Small intestine (tissue), 7 donors: ENCODE measurements around the gene TPRG1L. TPM values are rescaled to one million over a fixed set of nuclear protein-coding genes. Genes with fewer than 3 reads are reported as not detected.
A peak's percentile ranks its signal among the peaks of the same experiment; 100 is the strongest.

ENCODE experiments used
- DNase-seq, 2 donors: peaks; one replicate each; pipeline versions ENCODE4 v3.0.0 to v3.0.0-alpha.2; 2013
- FAIRE-seq: peaks from 2 replicates; lab custom pipeline; 2012; peaks lifted over from hg19 to GRCh38; lab: Jason Lieb, UNC
- H3K27ac ChIP-seq, 3 donors: one replicate each; pipeline ENCODE4 v1.5.1; 2013; ENCODE audit warnings: low read length in 2 of 3, mild to moderate bottlenecking in 2 of 3, control low read depth in 1 of 3, inconsistent platforms in 1 of 3, low read depth in 1 of 3, moderate library complexity in 1 of 3
- H3K27me3 ChIP-seq, 3 donors: one replicate each; pipeline ENCODE4 v1.6.1; 2013; ENCODE audit warnings: low read length in 3 of 3, inconsistent platforms in 1 of 3; ENCODE audit not compliant: control insufficient read depth in 3 of 3, insufficient read depth in 3 of 3
- H3K36me3 ChIP-seq, 3 donors: one replicate each; pipeline ENCODE4 v1.6.1; 2013; ENCODE audit warnings: low read length in 3 of 3, inconsistent platforms in 1 of 3, low read depth in 1 of 3, mild to moderate bottlenecking in 1 of 3, moderate library complexity in 1 of 3; ENCODE audit not compliant: control insufficient read depth in 3 of 3, insufficient read depth in 2 of 3
- H3K4me1 ChIP-seq, 3 donors: one replicate each; pipeline ENCODE4 v1.6.1; 2013; ENCODE audit warnings: low read length in 2 of 3, inconsistent platforms in 1 of 3, low read depth in 1 of 3, mild to moderate bottlenecking in 1 of 3, moderate library complexity in 1 of 3; ENCODE audit not compliant: control insufficient read depth in 3 of 3, insufficient read depth in 2 of 3
- H3K4me3 ChIP-seq, 3 donors: one replicate each; pipeline ENCODE4 v1.5.1; 2013; ENCODE audit warnings: low read length in 3 of 3, control low read depth in 1 of 3, inconsistent platforms in 1 of 3, low read depth in 1 of 3, mild to moderate bottlenecking in 1 of 3, moderate library complexity in 1 of 3
- H3K9me3 ChIP-seq, 2 donors: one replicate each; pipeline ENCODE4 v1.6.1; 2013; ENCODE audit warnings: low read depth in 1 of 2, low read length in 1 of 2; ENCODE audit not compliant: control insufficient read depth in 2 of 2, insufficient read depth in 1 of 2
- WGBS, 3 donors: extraction: QIAGEN DNeasy Blood & Tissue Kit; methylation state at CpG; one replicate each; pipeline ENCODE4 v1.1.7; 2013; 5-methylcytosine and 5-hydroxymethylcytosine counted together
- polyA plus RNA-seq, 4 donors: library from polyadenylated mRNA; stranded (reverse) in 3 of 4; unstranded in 1 of 4; fragments of 200-250 nt in 3 of 4; fragments of 120-200 nt in 1 of 4; gene quantifications; one replicate each; pipeline versions ENCODE4 v1.2.1 to v1.2.3, GENCODE V29; 2013
- donor health status: healthy with polysubstance abuse.
- donor health status: control.
- donor health status: control.
- donor health status: Bipolar disorder and iron deficiency.
- donor health status: healthy.

Gene TPRG1L
- polyA plus RNA-seq, 4 donors = 41.2 to 97.8 (median 92.0) TPM

- 2 to 9% (median 3%) methylated on average over 14 to 71 of the region's 71 CpGs for WGBS, 3 donors
- H3K36me3 ChIP-seq = peaks cover 8 to 39% (median 21%) of the 10 kb centered on the region in 3 donors
- no peak for FAIRE-seq
- peaks cover 2 to 27% (median 10%) of the 10 kb centered on the region in 3 donors for H3K4me1 ChIP-seq
- peak; percentile 86 to 88 for DNase-seq
- H3K4me3 ChIP-seq = peak overlapping the region; percentile 56 to 75 (median 75)
- H3K27me3 ChIP-seq = no peaks in the 10 kb centered on the region
- H3K27ac ChIP-seq = peak overlapping the region; percentile 95 to 97 (median 95)
- H3K9me3 ChIP-seq = no peaks in the 10 kb centered on the region
These were observed 514 bp downstream of the TPRG1L start for GRCh38 chr1:3625151-3625907.

GRCh38 chr1:3626025-3626424, 1.2 kb downstream of the TPRG1L start:
- Histone ChIP-seq H3K9me3 (no peaks in the 10 kb centered on the region), H3K27ac (peak overlapping the region; percentile 95 to 97 (median 95)), H3K4me1 (peaks cover 2 to 27% (median 10%) of the 10 kb centered on the region in 3 donors), H3K36me3 (peaks cover 8 to 45% (median 21%) of the 10 kb centered on the region in 3 donors), H3K4me3 (peak overlapping the region in 2 of 3 donors; percentile 56 to 75), H3K27me3 (no peaks in the 10 kb centered on the region)
- DNase-seq (no peak), FAIRE-seq (no peak)
- 62 to 70% (median 65%) methylated on average over 4 of the region's 4 CpGs for WGBS, 3 donors

- H3K27me3 ChIP-seq = no peaks in the 10 kb centered on the region
- H3K4me1 ChIP-seq = peaks cover 2 to 21% (median 10%) of the 10 kb centered on the region in 3 donors
- FAIRE-seq (no peak), DNase-seq (no peak)
- peaks cover 8 to 61% (median 21%) of the 10 kb centered on the region in 3 donors for H3K36me3 ChIP-seq
- H3K27ac ChIP-seq = no peak overlapping the region
- WGBS, 3 donors = 94 to 96% (median 94%) methylated on average over 26 of the region's 26 CpGs
- H3K4me3 ChIP-seq = no peak overlapping the region
- no peaks in the 10 kb centered on the region for H3K9me3 ChIP-seq
These were observed 2.9 kb downstream of the TPRG1L start for GRCh38 chr1:3627515-3628253.

GRCh38 chr1:3628445-3628844, 3.6 kb downstream of the TPRG1L start:
- peaks cover 2 to 16% (median 4%) of the 10 kb centered on the region in 3 donors for H3K4me1 ChIP-seq
- H3K27ac ChIP-seq = no peak overlapping the region
- no peak for DNase-seq
- peaks cover 8 to 69% (median 21%) of the 10 kb centered on the region in 3 donors for H3K36me3 ChIP-seq
- 87 to 91% (median 88%) methylated on average over 10 of the region's 10 CpGs for WGBS, 3 donors
- H3K9me3 ChIP-seq = no peaks in the 10 kb centered on the region
- no peaks in the 10 kb centered on the region for H3K27me3 ChIP-seq
- no peak overlapping the region for H3K4me3 ChIP-seq
- FAIRE-seq = no peak

GRCh38 chr1:3629561-3630160, 4.8 kb downstream of the TPRG1L start:
- Histone ChIP-seq H3K27ac (no peak overlapping the region), H3K27me3 (no peaks in the 10 kb centered on the region), H3K9me3 (no peaks in the 10 kb centered on the region), H3K4me3 (no peak overlapping the region), H3K4me1 (peaks cover 0 to 9% (median 0%) of the 10 kb centered on the region in 3 donors), H3K36me3 (peaks cover 8 to 81% (median 28%) of the 10 kb centered on the region in 3 donors)
- DNase-seq (no peak), FAIRE-seq (no peak)
- WGBS, 3 donors = 90 to 91% (median 91%) methylated on average over 16 of the region's 16 CpGs

GRCh38 chr1:3630161-3630611, 5.4 kb downstream of the TPRG1L start:
- H3K9me3 ChIP-seq = no peaks in the 10 kb centered on the region
- H3K4me1 ChIP-seq = peaks cover 0 to 9% (median 0%) of the 10 kb centered on the region in 3 donors
- WGBS, 3 donors = 69 to 74% (median 71%) methylated on average over 11 of the region's 11 CpGs
- no peaks in the 10 kb centered on the region for H3K27me3 ChIP-seq
- no peak overlapping the region for H3K27ac ChIP-seq
- DNase-seq = no peak
- H3K36me3 ChIP-seq = peaks cover 13 to 86% (median 32%) of the 10 kb centered on the region in 3 donors
- no peak for FAIRE-seq
- H3K4me3 ChIP-seq = no peak overlapping the region

- Histone ChIP-seq H3K9me3 (no peaks in the 10 kb centered on the region), H3K4me3 (no peak overlapping the region), H3K4me1 (peaks cover 0 to 4% (median 0%) of the 10 kb centered on the region in 3 donors), H3K36me3 (peaks cover 13 to 93% (median 33%) of the 10 kb centered on the region in 3 donors), H3K27ac (no peak overlapping the region), H3K27me3 (no peaks in the 10 kb centered on the region)
- 81 to 84% (median 82%) methylated on average over 9 of the region's 9 CpGs for WGBS, 3 donors
- FAIRE-seq (no peak), DNase-seq (no peak)
These were observed 6.1 kb downstream of the TPRG1L start for GRCh38 chr1:3630914-3631313.
